ENCODE measurements around the gene ITGB5. TPM values are rescaled to one million over a fixed set of nuclear protein-coding genes. Genes with fewer than 3 reads are reported as not detected.

The ITGB5 gene
- total RNA-seq, 1 experiment from 2014 or later = 77.8 TPM

DNA sequence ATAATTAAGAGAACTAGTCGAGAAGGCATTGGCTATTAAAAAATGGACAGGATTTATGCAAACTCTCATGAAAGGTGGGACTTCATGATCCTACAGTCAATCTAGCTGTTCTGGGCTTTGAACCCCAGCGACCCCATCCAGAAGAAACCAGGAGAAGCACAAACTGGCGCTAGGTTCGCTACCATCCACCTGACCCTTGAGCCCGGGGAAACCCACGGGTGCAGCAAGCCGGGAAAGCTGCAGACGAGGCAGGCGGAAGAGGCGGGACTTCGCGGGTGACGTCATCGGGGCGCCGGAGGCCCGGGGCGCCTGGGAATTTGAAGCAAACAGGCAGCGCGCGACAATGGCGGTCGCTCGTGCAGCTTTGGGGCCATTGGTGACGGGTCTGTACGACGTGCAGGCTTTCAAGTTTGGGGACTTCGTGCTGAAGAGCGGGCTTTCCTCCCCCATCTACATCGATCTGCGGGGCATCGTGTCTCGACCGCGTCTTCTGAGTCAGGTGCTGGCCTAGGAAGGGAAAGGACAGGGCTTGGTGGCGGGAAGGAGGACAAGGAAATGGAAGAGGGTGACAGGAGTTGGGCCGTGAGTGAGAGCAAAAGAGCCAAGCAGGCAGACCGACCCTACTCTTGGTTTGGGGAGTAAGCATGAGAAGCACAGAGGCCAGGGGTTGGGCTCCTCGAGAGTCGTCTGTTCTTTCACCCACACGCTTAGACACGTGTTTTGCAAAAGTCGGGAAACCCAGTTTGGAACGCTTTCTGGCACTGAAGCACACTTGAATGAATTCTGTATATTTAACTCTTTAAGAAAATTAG, 156.8 kb downstream of the ITGB5 start, which contains the start of gene UMPS (continued):
- peak; percentile 99 for TF ChIP-seq POLR2AphosphoS5 (IDR thresholded peaks at IDR 0.05; ENCODE audit: low read depth, low read length)
- TF ChIP-seq CEBPB (IDR thresholded peaks at IDR 0.05; ENCODE audit: low read depth) = no peak
- no peak; the same call in 1 of the 2 replicates for TF ChIP-seq ELF1 (IDR thresholded peaks at IDR 0.05; ENCODE audit: borderline replicate concordance, low read depth)
- 0 out of 2 replicates have a peak, but pooled peaks have one; percentile 9 for TF ChIP-seq CBX3 (IDR thresholded peaks at IDR 0.05; ENCODE audit: low read depth)
- TF ChIP-seq ZNF274 (IDR thresholded peaks at IDR 0.05; ENCODE audit: low read depth, low read length) = no peak

DNA sequence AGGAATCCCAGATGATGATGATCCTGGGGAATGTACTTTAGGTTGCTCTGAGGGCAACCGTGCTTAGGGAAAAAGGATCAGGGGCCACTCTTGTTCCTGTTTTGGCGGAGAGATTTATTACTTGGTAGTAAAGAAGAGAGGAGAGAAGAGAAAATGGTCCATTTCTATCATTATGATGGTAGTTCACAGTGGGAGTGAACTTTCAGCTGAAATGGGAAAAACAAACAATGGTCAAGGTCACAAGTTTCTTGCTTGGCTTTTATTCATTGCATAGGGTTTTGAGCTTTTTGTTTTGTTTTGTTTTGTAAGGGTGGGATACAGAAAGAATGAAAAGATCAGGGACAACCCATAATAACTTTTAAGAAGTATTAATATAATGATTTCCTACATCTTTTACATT, 164.6 kb downstream of the ITGB5 start:
- Histone ChIP-seq H3K4me1 (ENCODE audit: control insufficient read depth in 1 of 2, insufficient read depth in 2 of 2, low read length in 2 of 2) (no peaks in the 10 kb centered on the region), H3K9me2 (ENCODE audit: insufficient read depth) (no peaks in the 10 kb centered on the region), H3K4me3 (replicated peaks in 1 of 2; ENCODE audit: low read depth in 1 of 2, low read length in 2 of 2) (no peak overlapping the region), H3K27ac (ENCODE audit: low read depth, low read length) (no peak overlapping the region), H2AFZ (ENCODE audit: low read depth, low read length, poor library complexity, severe bottlenecking) (no peak overlapping the region), H3K4me2 (ENCODE audit: low read length) (no peak overlapping the region), H4K20me1 (ENCODE audit: insufficient read depth) (no peaks in the 10 kb centered on the region), H3K79me2 (ENCODE audit: insufficient read depth, low read length) (no peaks in the 10 kb centered on the region), H3K36me3 (ENCODE audit: control insufficient read depth in 1 of 2, insufficient read depth in 2 of 2, low read length in 2 of 2) (no peaks in the 10 kb centered on the region), H3K9me3 (ENCODE audit: control insufficient read depth in 1 of 2, insufficient read depth in 1 of 2, low read depth in 1 of 2, low read length in 2 of 2) (no peaks in the 10 kb centered on the region), H3K27me3 (ENCODE audit: insufficient read depth, low read length) (peaks cover 23% of the 10 kb centered on the region), H3K9ac (ENCODE audit: low read length) (no peak overlapping the region)
- ChIA-PET CTCF (no interaction called here), POLR2A (no interaction called here), RAD21 (ENCODE audit: low non-redundant PET in 1 of 2, low total read pairs in 2 of 2, uncharacterized antibody in 2 of 2, unreplicated experiment in 2 of 2) (no interaction called here)
- DNase-seq (ENCODE audit: low read depth, low spot score) (no peak), ATAC-seq (no peak)
- intact Hi-C loops (cut with micrococcal nuclease) = no loop called here
- no TSS peak for BruUV-seq (replicated peaks)
- no peak for TF ChIP-seq EGR1 (IDR thresholded peaks at IDR 0.05; ENCODE audit: low read depth)
- TF ChIP-seq, protein P1, sequence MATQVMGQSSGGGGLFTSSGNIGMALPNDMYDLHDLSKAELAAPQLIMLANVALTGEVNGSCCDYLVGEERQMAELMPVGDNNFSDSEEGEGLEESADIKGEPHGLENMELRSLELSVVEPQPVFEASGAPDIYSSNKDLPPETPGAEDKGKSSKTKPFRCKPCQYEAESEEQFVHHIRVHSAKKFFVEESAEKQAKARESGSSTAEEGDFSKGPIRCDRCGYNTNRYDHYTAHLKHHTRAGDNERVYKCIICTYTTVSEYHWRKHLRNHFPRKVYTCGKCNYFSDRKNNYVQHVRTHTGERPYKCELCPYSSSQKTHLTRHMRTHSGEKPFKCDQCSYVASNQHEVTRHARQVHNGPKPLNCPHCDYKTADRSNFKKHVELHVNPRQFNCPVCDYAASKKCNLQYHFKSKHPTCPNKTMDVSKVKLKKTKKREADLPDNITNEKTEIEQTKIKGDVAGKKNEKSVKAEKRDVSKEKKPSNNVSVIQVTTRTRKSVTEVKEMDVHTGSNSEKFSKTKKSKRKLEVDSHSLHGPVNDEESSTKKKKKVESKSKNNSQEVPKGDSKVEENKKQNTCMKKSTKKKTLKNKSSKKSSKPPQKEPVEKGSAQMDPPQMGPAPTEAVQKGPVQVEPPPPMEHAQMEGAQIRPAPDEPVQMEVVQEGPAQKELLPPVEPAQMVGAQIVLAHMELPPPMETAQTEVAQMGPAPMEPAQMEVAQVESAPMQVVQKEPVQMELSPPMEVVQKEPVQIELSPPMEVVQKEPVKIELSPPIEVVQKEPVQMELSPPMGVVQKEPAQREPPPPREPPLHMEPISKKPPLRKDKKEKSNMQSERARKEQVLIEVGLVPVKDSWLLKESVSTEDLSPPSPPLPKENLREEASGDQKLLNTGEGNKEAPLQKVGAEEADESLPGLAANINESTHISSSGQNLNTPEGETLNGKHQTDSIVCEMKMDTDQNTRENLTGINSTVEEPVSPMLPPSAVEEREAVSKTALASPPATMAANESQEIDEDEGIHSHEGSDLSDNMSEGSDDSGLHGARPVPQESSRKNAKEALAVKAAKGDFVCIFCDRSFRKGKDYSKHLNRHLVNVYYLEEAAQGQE (IDR thresholded peaks at IDR 0.05; ENCODE audit: low read depth) = no peak
- no peak for TF ChIP-seq TCF7L2 (IDR thresholded peaks at IDR 0.05; ENCODE audit: borderline replicate concordance, extremely low read depth, insufficient read depth, insufficient read length)
- TF ChIP-seq, protein P2, sequence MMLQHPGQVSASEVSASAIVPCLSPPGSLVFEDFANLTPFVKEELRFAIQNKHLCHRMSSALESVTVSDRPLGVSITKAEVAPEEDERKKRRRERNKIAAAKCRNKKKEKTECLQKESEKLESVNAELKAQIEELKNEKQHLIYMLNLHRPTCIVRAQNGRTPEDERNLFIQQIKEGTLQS (IDR thresholded peaks at IDR 0.05) = no peak
- TF ChIP-seq FOSL1 (IDR thresholded peaks at IDR 0.05; ENCODE audit: low read depth) = no peak
- TF ChIP-seq, protein P3, sequence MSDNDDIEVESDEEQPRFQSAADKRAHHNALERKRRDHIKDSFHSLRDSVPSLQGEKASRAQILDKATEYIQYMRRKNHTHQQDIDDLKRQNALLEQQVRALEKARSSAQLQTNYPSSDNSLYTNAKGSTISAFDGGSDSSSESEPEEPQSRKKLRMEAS (IDR thresholded peaks at IDR 0.05) = no peak
- no peak for TF ChIP-seq JUND (IDR thresholded peaks at IDR 0.05)
- TF ChIP-seq SIN3A (IDR thresholded peaks at IDR 0.05; ENCODE audit: low read depth) = no peak
- TF ChIP-seq RAD21 (IDR thresholded peaks at IDR 0.05; ENCODE audit: low read depth) = no peak
- no peak for TF ChIP-seq ZNF274 (IDR thresholded peaks at IDR 0.05; ENCODE audit: low read depth, low read length)
- TF ChIP-seq, protein P4, sequence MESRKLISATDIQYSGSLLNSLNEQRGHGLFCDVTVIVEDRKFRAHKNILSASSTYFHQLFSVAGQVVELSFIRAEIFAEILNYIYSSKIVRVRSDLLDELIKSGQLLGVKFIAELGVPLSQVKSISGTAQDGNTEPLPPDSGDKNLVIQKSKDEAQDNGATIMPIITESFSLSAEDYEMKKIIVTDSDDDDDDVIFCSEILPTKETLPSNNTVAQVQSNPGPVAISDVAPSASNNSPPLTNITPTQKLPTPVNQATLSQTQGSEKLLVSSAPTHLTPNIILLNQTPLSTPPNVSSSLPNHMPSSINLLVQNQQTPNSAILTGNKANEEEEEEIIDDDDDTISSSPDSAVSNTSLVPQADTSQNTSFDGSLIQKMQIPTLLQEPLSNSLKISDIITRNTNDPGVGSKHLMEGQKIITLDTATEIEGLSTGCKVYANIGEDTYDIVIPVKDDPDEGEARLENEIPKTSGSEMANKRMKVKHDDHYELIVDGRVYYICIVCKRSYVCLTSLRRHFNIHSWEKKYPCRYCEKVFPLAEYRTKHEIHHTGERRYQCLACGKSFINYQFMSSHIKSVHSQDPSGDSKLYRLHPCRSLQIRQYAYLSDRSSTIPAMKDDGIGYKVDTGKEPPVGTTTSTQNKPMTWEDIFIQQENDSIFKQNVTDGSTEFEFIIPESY (IDR thresholded peaks at IDR 0.05; ENCODE audit: extremely low read depth, insufficient replicate concordance, low read length) = no peak
- no peak for TF ChIP-seq POLR2A (IDR thresholded peaks at IDR 0.05; ENCODE audit: borderline replicate concordance, extremely low read depth, insufficient read depth, insufficient read length)
- TF ChIP-seq POLR2AphosphoS5 (IDR thresholded peaks at IDR 0.05; ENCODE audit: low read depth, low read length) = no peak
